Measurements from ENCODE around the gene PRR23A.

PRR23A gene

GRCh38 chr3:138972941-138973340, 33.1 kb downstream of the PRR23A start:
- no peak for DNase-seq (ENCODE audit: low read depth in 2 of 2)

GRCh38 chr3:138971766-138972320, 34.2 kb downstream of the PRR23A start:
- no peak for DNase-seq (ENCODE audit: low read depth in 2 of 2)

GRCh38 chr3:138964923-138965322, 41.1 kb downstream of the PRR23A start:
- DNase-seq (ENCODE audit: low read depth in 2 of 2) = no peak

- DNase-seq (ENCODE audit: low read depth in 2 of 2) = no peak
Observed at GRCh38 chr3:138964264-138964663, 41.8 kb downstream of the PRR23A start.

GRCh38 chr3:138962854-138963560, 43.1 kb downstream of the PRR23A start:
- DNase-seq (ENCODE audit: low read depth in 2 of 2) = no peak

- no peak for DNase-seq (ENCODE audit: low read depth in 2 of 2)
Observed at GRCh38 chr3:138960417-138960852, 45.6 kb downstream of the PRR23A start.
